GM12872 (cell line): Measurements from ENCODE around the gene STT3B.

ENCODE experiments used
- TF ChIP-seq, protein P1 (sequence below): IDR thresholded peaks from 3 replicates; pipeline ENCODE4 v1.5.1; 2011; ENCODE audit warnings: low read depth, mild to moderate bottlenecking, low read length, moderate library complexity; ENCODE audit not compliant: insufficient read depth

STT3B gene

DNA sequence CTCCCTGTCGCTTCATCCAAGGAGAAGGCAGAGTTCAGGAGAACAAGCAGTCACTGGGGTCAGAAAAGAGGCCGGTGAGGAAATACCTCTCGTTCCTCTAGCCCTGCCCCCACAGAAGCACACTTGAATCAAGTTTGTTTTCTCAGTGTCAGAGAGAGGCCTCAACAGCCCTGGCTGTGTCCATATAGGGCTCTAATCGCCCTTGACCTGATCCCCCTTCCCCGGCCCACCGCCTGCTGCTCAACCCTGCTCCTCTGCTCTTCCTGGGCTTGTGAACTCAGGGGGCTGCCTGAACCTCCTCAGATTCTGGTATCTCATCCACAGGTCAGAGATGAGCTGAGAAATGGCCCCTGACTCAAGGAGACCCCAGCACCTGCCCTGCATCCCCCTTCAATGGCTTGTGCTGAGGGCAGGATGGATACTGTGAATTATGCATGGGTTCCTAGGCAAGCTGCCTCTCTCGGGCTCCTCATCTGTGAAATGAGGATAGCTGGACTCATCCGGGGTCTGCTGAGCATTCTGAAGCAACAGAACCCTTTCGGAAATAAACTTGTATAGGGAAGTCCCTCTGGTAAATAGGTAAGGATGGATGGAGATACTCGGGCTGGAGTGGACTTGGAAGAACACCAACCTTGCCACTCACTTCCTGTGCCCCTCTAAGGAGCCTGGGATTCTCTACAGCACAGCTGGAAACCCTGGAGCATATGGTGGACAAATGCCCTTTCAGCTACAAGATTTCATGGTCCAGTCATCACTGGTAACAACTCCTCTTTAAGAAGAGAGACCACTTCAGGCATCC lies 147.5 kb downstream of the STT3B start:
- TF ChIP-seq, protein P1, sequence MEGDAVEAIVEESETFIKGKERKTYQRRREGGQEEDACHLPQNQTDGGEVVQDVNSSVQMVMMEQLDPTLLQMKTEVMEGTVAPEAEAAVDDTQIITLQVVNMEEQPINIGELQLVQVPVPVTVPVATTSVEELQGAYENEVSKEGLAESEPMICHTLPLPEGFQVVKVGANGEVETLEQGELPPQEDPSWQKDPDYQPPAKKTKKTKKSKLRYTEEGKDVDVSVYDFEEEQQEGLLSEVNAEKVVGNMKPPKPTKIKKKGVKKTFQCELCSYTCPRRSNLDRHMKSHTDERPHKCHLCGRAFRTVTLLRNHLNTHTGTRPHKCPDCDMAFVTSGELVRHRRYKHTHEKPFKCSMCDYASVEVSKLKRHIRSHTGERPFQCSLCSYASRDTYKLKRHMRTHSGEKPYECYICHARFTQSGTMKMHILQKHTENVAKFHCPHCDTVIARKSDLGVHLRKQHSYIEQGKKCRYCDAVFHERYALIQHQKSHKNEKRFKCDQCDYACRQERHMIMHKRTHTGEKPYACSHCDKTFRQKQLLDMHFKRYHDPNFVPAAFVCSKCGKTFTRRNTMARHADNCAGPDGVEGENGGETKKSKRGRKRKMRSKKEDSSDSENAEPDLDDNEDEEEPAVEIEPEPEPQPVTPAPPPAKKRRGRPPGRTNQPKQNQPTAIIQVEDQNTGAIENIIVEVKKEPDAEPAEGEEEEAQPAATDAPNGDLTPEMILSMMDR = no peak
